Adipocyte (in vitro differentiated cells): Measurements from ENCODE around the gene PPARD.
"Not testable (repeated sequence)": the region's sequence is repeated elsewhere in the genome, so short reads cannot be mapped to it uniquely, and the experiment has no call there.

Experiments used
- DNase-seq: peaks from one replicate; pipeline ENCODE4 v3.0.0-alpha.2; 2015; ENCODE audit warnings: low read depth
- H3K27me3 ChIP-seq: replicated peaks from 2 replicates; pipeline ENCODE4 v1.7.0; 2013; ENCODE audit warnings: mild to moderate bottlenecking, low read length, moderate library complexity; ENCODE audit not compliant: control insufficient read depth, insufficient read depth
- H3K36me3 ChIP-seq: 2 replicates; pipeline ENCODE4 v1.7.0; 2013; ENCODE audit warnings: low read length, mild to moderate bottlenecking, moderate library complexity; ENCODE audit not compliant: control insufficient read depth, insufficient read depth, severe bottlenecking
- H3K4me1 ChIP-seq: 2 replicates; pipeline ENCODE4 v1.7.0; 2013; ENCODE audit warnings: mild to moderate bottlenecking, low read length, moderate library complexity; ENCODE audit not compliant: control insufficient read depth, insufficient read depth
- H3K4me3 ChIP-seq: 2 replicates; pipeline ENCODE4 v1.7.0; 2013; ENCODE audit warnings: mild to moderate bottlenecking, low read length, moderate library complexity
- H3K9ac ChIP-seq: 2 replicates; pipeline ENCODE4 v1.7.0; 2013; ENCODE audit warnings: mild to moderate bottlenecking, low read length, moderate library complexity
- H3K9me3 ChIP-seq: 2 replicates; pipeline ENCODE4 v1.7.0; 2013; ENCODE audit warnings: mild to moderate bottlenecking, low read length, moderate library complexity; ENCODE audit not compliant: control insufficient read depth

PPARD gene

DNA sequence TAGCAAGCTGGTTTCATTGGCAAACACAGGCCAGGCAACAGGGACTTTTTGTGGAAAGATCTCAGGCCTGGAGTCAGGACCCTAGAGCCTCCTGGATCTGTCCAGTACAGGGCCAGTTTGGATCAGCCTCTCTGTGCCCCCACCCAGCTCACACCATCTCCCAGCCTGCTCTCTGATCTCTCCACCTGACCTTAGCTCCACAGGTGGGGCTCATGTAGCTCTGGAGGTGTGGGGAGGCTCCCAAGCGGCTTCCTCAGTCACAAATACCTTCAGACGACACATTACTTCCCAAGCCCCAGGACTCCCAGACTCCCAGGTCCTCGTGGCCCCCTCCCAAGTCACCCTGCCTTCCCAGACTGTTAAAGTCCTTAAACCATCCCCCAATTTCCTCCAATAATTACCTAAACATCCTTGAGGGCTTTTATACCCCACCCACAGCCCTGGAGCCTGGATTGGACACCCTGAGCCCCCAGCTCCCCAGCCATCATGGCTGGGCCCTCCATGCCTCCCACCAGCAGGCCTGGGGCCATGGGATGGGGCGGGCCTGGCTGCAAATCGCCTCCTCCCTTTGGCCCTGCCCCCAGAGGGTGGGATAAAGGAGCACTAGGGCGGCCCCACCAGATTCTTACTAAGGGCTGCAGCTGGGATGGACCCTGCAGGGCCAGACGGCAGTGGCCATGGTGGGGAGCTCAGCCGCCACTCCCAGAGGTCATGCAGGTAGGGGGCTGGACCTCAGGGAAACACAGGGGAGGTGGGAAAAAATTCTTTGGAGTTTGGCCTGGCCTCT lies 93.9 kb downstream of the PPARD start:
- no peaks in the 10 kb centered on the region for H3K27me3 ChIP-seq
- no peak overlapping the region for H3K9ac ChIP-seq
- H3K36me3 ChIP-seq, result no peaks in the 10 kb centered on the region
- no peak for DNase-seq
- no peaks in the 10 kb centered on the region for H3K9me3 ChIP-seq
- peaks cover 13% of the 10 kb centered on the region for H3K4me1 ChIP-seq
- no peak overlapping the region for H3K4me3 ChIP-seq

DNA sequence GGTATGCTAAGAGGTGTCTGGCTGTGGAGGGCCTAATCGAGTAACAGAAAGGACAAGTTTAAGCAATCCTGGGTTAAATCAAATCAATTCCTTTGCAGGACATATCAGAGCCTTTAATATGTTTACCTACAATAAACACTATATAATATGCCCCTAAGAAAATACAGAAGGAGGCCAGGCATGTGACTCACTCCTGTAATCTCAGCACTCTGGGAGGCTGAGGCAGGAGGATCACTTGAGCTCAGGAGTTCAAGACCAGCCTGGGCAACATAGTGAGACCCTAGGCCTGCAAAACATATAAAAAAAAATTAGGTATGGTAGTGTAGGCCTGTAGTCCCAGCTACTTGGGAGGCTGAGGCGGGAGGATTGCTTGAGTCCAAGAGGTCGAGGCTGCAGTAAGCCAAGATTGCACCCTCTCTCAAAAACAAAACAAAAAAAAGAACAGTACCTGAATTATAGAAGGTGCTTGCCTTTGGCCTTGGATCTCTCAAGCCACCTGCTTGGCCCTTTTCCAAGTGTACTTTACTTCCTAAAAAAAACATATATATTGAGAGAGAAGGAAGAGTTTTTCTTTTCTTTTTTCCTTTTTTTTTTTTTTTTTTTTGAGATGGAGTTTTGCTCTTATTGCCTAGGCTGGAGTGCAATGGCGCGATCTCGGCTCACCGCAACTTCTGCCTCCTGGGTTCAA lies 96.2 kb downstream of the PPARD start:
- not testable (repeated sequence) for H3K9ac ChIP-seq

DNA sequence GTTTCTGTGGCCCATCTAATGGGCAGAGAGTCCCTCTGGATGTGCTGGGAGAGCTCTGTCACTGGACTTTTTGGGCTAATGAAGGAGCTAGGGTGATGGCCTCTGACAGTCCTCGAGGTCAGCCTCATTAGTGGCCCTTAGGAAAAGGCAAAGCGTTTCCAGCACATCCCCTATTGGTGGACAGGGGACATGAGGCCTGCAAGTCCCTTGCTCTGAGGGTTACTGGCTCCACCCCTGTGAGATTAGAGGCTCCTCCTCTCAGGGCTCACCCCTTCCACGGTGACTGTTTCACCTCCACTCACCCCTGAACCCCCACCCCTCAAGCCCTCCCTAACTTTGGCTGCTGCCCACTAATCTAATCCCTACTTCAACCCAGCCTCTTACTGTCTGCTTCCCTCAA lies 97.0 kb downstream of the PPARD start:
- Histone ChIP-seq H3K4me1 (peaks cover 10% of the 10 kb centered on the region), H3K27me3 (no peaks in the 10 kb centered on the region), H3K9me3 (no peaks in the 10 kb centered on the region), H3K9ac (no peak overlapping the region), H3K36me3 (no peaks in the 10 kb centered on the region), H3K4me3 (no peak overlapping the region)
- no peak for DNase-seq

More for the DNA sequence above, 96.2 kb downstream of the PPARD start:
- H3K9me3 ChIP-seq, H3K27me3 ChIP-seq, H3K4me1 ChIP-seq, H3K4me3 ChIP-seq, H3K36me3 ChIP-seq, DNase-seq: not testable (repeated sequence)

DNA sequence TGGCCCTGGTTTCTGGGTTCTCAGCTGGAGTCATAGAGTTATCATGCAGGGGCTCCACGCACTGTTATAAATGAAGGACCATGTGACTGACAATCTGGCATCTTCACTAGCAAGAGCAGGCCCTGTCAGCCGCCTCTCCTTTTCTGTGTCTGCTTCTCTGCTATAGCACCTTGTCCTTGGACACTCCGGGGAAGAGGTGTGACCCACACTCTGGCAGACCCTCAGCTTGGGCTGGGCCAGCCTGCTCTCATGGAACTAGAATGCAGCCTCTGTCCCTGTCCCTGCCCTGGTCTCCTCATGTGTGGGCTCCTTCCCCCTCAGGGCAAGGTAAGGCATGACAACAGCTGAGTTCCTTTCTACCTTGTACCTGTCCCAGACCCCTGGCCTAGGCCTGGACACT lies 98.8 kb downstream of the PPARD start:
- Histone ChIP-seq H3K27me3 (no peaks in the 10 kb centered on the region), H3K36me3 (no peaks in the 10 kb centered on the region), H3K4me3 (no peak overlapping the region), H3K4me1 (no peaks in the 10 kb centered on the region), H3K9ac (no peak overlapping the region), H3K9me3 (no peaks in the 10 kb centered on the region)
- DNase-seq, result no peak

DNA sequence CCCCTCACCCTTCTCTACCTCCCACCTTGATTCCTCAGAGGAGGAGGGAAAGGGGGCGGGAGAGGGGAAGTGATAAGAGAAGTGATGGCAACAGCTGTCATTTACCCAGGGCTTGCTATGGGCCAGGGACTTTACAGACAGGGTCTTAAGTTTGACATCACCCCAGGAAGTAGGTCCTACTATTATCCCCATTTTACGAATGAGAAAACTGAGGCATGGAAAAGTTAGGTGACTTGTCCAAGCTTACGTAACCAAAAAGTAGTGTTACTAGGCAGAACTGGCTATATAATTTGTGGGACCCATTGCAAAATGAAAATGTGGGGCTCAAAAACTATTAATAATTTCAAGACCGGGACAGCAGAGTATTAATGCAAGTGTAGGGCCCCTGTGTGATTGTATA lies 99.3 kb downstream of the PPARD start:
- H3K9me3 ChIP-seq, result no peaks in the 10 kb centered on the region
- no peaks in the 10 kb centered on the region for H3K36me3 ChIP-seq
- DNase-seq, result no peak
- no peaks in the 10 kb centered on the region for H3K27me3 ChIP-seq
- no peak overlapping the region for H3K9ac ChIP-seq
- no peaks in the 10 kb centered on the region for H3K4me1 ChIP-seq
- no peak overlapping the region for H3K4me3 ChIP-seq

DNA sequence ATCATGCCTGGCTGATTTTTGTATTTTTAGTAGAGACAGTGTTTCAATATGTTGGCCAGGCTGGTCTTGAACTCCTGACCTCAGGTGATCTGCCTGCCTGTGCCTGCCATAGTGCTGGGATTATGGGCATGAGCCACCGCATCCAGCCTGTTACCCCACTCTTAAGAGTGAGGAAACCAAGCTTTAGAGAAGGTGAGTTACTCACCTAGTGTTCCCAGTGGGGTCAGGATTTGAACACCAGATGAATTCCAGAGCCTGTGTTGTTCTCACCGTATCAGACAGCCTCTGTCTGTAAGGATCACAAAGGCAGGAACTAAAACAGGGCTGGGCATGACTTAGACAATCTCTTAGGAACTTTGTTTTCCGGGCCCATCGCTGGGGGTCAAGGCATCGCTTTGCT lies 100.3 kb downstream of the PPARD start:
- Histone ChIP-seq H3K4me1 (no peaks in the 10 kb centered on the region), H3K9me3 (no peaks in the 10 kb centered on the region), H3K4me3 (no peak overlapping the region), H3K36me3 (no peaks in the 10 kb centered on the region), H3K27me3 (no peaks in the 10 kb centered on the region), H3K9ac (no peak overlapping the region)
- DNase-seq, result no peak

DNA sequence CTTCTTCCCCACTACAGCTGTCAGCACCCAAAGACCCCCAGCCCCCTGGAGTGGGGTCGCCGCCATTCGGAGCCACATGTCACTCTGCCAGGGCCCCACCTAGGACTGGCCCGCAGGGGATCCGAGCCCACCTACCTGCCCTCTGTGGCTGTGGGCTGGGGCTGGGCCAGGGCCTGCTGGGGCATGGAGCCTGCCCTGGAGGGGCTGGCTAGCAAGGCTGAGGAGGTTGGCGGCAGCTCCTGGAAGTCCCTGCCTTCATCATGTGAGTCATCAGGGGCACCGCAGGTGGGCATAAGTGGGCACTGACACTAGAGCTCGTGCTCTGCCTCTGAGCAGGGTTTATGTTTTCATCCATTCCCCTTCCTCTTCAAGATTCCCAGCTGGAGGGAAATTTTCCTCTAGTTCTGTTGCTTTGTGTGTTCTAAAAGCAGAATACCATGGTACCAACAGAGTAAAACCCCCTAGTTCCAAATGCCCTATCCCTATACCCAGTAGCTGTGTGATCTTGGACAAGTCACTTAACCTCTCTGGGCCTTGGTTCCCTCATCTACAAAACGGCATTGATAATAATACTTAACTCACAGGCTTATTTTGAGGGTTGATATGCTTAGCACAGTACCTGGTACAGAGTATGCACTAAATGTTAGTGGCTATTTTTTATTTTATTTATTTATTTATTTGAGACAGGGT lies 101.1 kb downstream of the PPARD start:
- H3K4me1 ChIP-seq, result no peaks in the 10 kb centered on the region
- H3K4me3 ChIP-seq, result no peak overlapping the region
- DNase-seq, result no peak
- no peaks in the 10 kb centered on the region for H3K9me3 ChIP-seq
- no peak overlapping the region for H3K9ac ChIP-seq
- no peaks in the 10 kb centered on the region for H3K36me3 ChIP-seq
- H3K27me3 ChIP-seq, result no peaks in the 10 kb centered on the region

DNA sequence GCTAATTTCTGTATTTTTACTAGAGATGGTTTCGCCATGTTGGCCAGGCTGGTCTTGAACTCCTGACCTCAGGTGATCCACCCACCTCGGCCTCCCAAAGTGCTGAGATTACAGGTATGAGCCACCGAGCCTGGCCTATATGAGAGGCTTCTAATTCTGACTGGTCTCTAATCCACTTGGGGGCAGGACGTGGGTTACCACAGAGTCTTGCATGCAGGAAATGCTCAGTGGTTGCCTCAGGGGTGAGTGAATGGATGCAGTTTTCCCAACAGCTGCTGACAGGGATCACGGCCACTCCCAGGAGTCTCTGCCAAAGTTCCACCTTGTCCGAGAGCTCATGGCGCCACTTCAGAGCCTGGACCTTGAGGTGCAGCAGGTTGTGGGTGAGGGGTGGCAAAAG lies 103.3 kb downstream of the PPARD start:
- no peaks in the 10 kb centered on the region for H3K27me3 ChIP-seq
- no peak for DNase-seq
- H3K36me3 ChIP-seq, result no peaks in the 10 kb centered on the region
- no peaks in the 10 kb centered on the region for H3K4me1 ChIP-seq
- H3K9me3 ChIP-seq, result no peaks in the 10 kb centered on the region
- no peak overlapping the region for H3K4me3 ChIP-seq
- H3K9ac ChIP-seq, result no peak overlapping the region

DNA sequence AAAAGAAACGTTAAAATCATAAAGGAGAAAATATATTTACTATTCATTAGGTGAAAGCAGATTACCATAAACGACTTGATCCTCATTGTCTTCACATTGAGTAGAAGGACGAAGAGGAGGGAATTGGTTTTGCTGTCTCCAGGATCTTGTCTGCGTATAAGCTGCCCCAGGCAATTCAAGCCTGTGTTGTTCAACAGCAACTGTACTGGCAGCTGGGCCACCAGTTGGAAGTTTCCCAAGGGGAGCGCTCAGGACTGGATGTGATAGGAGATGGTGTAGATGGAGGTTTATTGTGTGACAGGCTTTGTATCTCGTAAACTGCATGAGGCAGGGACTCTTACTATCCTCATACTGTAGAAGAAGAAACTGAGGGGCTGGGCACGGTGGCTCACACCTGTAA lies 105.8 kb downstream of the PPARD start:
- Histone ChIP-seq H3K4me3 (no peak overlapping the region), H3K9ac (no peak overlapping the region), H3K9me3 (no peaks in the 10 kb centered on the region), H3K4me1 (peaks cover 10% of the 10 kb centered on the region), H3K36me3 (no peaks in the 10 kb centered on the region), H3K27me3 (no peaks in the 10 kb centered on the region)
- DNase-seq, result no peak

DNA sequence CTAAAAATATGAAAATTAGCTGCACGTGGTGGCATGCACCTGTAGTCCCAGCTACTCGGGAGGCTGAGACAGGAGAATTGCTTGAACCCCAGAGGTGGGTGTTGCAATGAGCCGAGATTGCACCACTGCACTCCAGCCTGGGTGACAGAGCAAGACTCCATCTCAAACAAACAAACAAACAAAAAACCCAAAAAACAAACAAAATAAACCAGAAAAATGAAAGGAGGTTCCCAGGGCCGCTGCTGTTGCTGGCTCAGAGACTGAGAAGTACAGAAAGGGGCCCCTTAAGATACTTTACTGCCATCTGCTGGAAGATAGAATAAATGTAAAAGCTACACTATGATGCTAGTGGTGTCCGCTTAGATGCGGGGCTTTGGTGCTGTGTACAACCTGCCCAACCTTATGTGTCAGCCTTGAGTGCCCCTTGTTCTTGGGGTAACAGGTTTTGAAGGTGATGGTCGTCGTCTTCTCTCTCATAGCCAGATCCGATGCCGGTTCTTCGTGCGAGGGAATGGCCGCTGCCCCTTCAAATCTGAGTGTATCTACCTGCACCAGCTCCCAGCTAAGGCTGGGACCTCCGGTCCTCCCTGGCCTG lies 107.0 kb downstream of the PPARD start:
- peak; percentile 94 for DNase-seq
- H3K27me3 ChIP-seq, result no peaks in the 10 kb centered on the region
- H3K36me3 ChIP-seq, result no peaks in the 10 kb centered on the region
- no peak overlapping the region for H3K9ac ChIP-seq
- peaks cover 22% of the 10 kb centered on the region for H3K4me1 ChIP-seq
- no peaks in the 10 kb centered on the region for H3K9me3 ChIP-seq
- H3K4me3 ChIP-seq, result no peak overlapping the region
